Naive thymus-derived CD4-positive, alpha-beta T cell (primary cell): ENCODE data around the gene ZNF616. TPM values are rescaled to one million over a fixed set of nuclear protein-coding genes. Genes with fewer than 3 reads are reported as not detected.

Experiments
- ATAC-seq: fragments of 150-1000 bp; cut with Tn5 transposase; 2 replicates; pipeline ENCODE4 v1.10.0; 2021; ENCODE audit warnings: mild to moderate bottlenecking, moderate library complexity
- CTCF ChIA-PET: fragments of 350-600 bp; sonication (Branson Sonifier 250); formaldehyde crosslinking; loops from one replicate; lab custom pipeline; 2021; ENCODE audit warnings: antibody characterized with exemption; lab: Charles Lee
- POLR2A ChIA-PET: fragments of 350-600 bp; sonication (Branson Sonifier 250); formaldehyde crosslinking; loops from one replicate; lab custom pipeline; 2021; ENCODE audit warnings: antibody characterized with exemption, inconsistent platforms; lab: Charles Lee
- DNase-seq, 9 donors: peaks; one replicate each; pipeline versions ENCODE4 v3.0.0 to v3.0.0-alpha.2; 2020 to 2022; ENCODE audit warnings: mixed read lengths in 1 of 9
- H3K27ac ChIP-seq: one replicate; pipeline ENCODE4 v1.7.0; 2013; ENCODE audit warnings: mild to moderate bottlenecking, low read depth, low read length, moderate library complexity
- H3K27me3 ChIP-seq, 2 donors: one replicate each; pipeline ENCODE4 v1.7.0; 2013; ENCODE audit warnings: low read length in 2 of 2, mild to moderate bottlenecking in 2 of 2, moderate library complexity in 2 of 2; ENCODE audit not compliant: control insufficient read depth in 2 of 2, insufficient read depth in 2 of 2
- H3K36me3 ChIP-seq, 3 experiments: 1 replicate in 2 of 3; 2 replicates in 1 of 3; pipeline ENCODE4 v1.7.0; 2013; ENCODE audit warnings: low read length in 3 of 3, mild to moderate bottlenecking in 3 of 3, moderate library complexity in 1 of 3; ENCODE audit not compliant: insufficient read depth in 3 of 3, control insufficient read depth in 2 of 3
- H3K4me1 ChIP-seq, 2 donors: one replicate each; pipeline ENCODE4 v1.7.0; 2013; ENCODE audit warnings: low read length in 2 of 2, mild to moderate bottlenecking in 2 of 2, moderate library complexity in 1 of 2; ENCODE audit not compliant: control insufficient read depth in 2 of 2, insufficient read depth in 2 of 2
- H3K4me3 ChIP-seq: 2 replicates; pipeline ENCODE4 v1.7.0; 2013; ENCODE audit warnings: mild to moderate bottlenecking, low read length
- H3K9me3 ChIP-seq, 3 experiments: 1 replicate in 2 of 3; 2 replicates in 1 of 3; pipeline ENCODE4 v1.7.0; 2013; ENCODE audit warnings: low read length in 3 of 3; ENCODE audit not compliant: control insufficient read depth in 2 of 3
- H3K27ac Mint-ChIP-seq, 9 donors: one replicate each; pipeline ENCODE4 v1.8.0; 2020 to 2022; ENCODE audit warnings: mixed read lengths in 9 of 9, mild to moderate bottlenecking in 8 of 9, moderate library complexity in 5 of 9, inconsistent platforms in 2 of 9
- H3K27me3 Mint-ChIP-seq, 5 donors: one replicate each; pipeline ENCODE4 v1.8.0; 2021 to 2022; ENCODE audit warnings: mixed read lengths in 5 of 5, mild to moderate bottlenecking in 1 of 5
- H3K36me3 Mint-ChIP-seq, 5 donors: one replicate each; pipeline ENCODE4 v1.8.0; 2020 to 2022; ENCODE audit warnings: mixed read lengths in 5 of 5, mild to moderate bottlenecking in 3 of 5, inconsistent platforms in 1 of 5
- H3K4me1 Mint-ChIP-seq, 7 donors: one replicate each; pipeline ENCODE4 v1.8.0; 2020 to 2022; ENCODE audit warnings: mixed read lengths in 7 of 7, mild to moderate bottlenecking in 3 of 7, inconsistent platforms in 1 of 7
- H3K4me3 Mint-ChIP-seq, 10 donors: one replicate each; pipeline ENCODE4 v1.8.0; 2020 to 2022; ENCODE audit warnings: mild to moderate bottlenecking in 10 of 10, mixed read lengths in 10 of 10, moderate library complexity in 6 of 10, inconsistent platforms in 2 of 10
- H3K9me3 Mint-ChIP-seq, 11 donors: one replicate each; pipeline ENCODE4 v1.8.0; 2020 to 2022; ENCODE audit warnings: mixed read lengths in 11 of 11, mild to moderate bottlenecking in 4 of 11, inconsistent platforms in 1 of 11, moderate library complexity in 1 of 11
- intact Hi-C, 2 donors: fragments of 100-400 bp; cut with micrococcal nuclease; formaldehyde crosslinking; loops; one replicate each; pipeline ENCODE4 v1.15.1; 2023
- polyA plus RNA-seq, 2 donors: library from polyadenylated mRNA; unstranded; fragments of 300-500 nt; fragmentation: Illumina TruSeq; gene quantifications; one replicate each; pipeline ENCODE4 v1.2.3, GENCODE V29; 2021
- total RNA-seq, 6 experiments: library from RNA in 5 of 6; stranded (reverse) in 5 of 6; gene quantifications; 1 replicate in 5 of 6; 2 replicates in 1 of 6; pipeline ENCODE4 v1.2.3 and lab custom pipeline; 2021 to 2026

Gene ZNF616
- total and polyA plus RNA-seq, 7 experiments from 2014 or later: 2.8 to 18.5 (median 6.5) TPM

DNA sequence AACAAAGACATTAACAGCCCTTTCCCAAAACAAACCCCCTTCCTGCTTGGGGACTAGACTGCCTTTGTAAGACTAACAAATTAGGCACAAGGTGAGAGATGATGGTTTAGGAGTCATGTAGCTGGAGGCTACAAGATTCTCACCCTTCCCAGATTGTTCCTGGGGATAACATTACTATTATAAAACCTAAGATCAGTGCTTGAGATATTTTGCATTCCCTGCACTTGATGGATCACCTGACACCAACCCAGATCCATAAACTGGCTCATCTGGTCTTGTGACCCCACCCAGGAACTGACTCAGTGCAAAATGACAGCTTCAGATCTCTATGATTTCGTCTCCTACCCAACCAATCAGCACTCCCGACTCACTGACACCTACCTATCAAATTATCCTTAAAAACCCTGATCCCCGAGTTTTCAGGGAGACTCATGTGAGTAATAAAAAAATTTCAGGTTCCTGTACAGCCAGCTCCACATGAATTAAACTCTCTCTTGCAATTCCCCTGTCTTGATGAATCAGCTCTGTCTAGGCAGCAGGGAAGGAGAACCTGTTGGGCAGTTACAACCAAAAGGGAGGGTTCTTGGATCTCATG, 2.4 kb upstream of the ZNF616 start:
- Mint-ChIP-seq H3K27ac (peak overlapping the region in 2 of 9 donors; percentile 32 to 69), H3K4me3 (peak overlapping the region in 3 of 10 donors; percentile 3 to 52 (median 29)), H3K27me3 (no peaks in the 10 kb centered on the region), H3K4me1 (peaks cover 20 to 33% (median 29%) of the 10 kb centered on the region in 7 donors), H3K36me3 (peaks cover 0 to 39% (median 24%) of the 10 kb centered on the region in 5 donors), H3K9me3 (peaks cover 0 to 80% (median 16%) of the 10 kb centered on the region in 11 donors)
- ATAC-seq (no peak), DNase-seq (no peak)
- ChIA-PET CTCF (interaction anchor here (1.7 kb wide), 1 partner anchor 95 kb away, joined by 5 read pairs; no protein-coding TSS in a partner anchor), POLR2A (interaction anchor here (0.6 to 1.7 kb wide), 3 partner anchors 9 to 47 kb away, joined by 3 to 6 read pairs (median 3); partner anchors contain the start of gene PPP2R1A)
- Histone ChIP-seq H3K27me3 (no peaks in the 10 kb centered on the region), H3K4me1 (peaks cover 15 to 18% of the 10 kb centered on the region in 2 donors), H3K9me3 (peaks cover 0 to 15% (median 0%) of the 10 kb centered on the region in 3 experiments), H3K4me3 (no peak overlapping the region), H3K27ac (no peak overlapping the region), H3K36me3 (peaks cover 0 to 5% (median 0%) of the 10 kb centered on the region in 3 experiments)
- intact Hi-C loops: loop anchor here in 1 of 2 donors (5.0 kb wide), 2 partner anchors 385 to 495 kb away; partner anchors contain the start of genes ZNF808 and ZNF83

DNA sequence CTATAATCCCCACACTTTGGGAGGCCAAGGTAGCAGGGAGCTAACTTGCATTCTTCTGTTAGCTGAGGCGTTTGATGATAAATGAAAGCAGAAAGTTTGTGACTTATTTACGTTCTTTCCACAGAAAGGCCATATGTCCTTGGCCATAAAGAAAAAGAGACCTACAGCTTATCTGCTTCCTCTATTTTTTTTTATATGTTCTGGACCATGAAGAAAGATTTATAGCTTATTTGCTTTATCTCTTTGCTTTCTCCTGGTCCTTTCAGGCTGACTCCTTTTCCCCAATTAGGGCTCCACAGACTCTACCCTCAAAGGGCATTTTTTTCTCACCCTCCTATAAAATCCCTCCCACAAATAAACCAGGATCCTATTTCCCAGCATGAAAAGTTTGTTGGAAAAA, 1.5 kb upstream of the ZNF616 start:
- intact Hi-C loops: loop anchor here in 1 of 2 donors (5.0 kb wide), 2 partner anchors 386 to 496 kb away; partner anchors contain the start of genes ZNF808 and ZNF83
- peaks cover 0 to 47% (median 28%) of the 10 kb centered on the region in 5 donors for H3K36me3 Mint-ChIP-seq

DNA sequence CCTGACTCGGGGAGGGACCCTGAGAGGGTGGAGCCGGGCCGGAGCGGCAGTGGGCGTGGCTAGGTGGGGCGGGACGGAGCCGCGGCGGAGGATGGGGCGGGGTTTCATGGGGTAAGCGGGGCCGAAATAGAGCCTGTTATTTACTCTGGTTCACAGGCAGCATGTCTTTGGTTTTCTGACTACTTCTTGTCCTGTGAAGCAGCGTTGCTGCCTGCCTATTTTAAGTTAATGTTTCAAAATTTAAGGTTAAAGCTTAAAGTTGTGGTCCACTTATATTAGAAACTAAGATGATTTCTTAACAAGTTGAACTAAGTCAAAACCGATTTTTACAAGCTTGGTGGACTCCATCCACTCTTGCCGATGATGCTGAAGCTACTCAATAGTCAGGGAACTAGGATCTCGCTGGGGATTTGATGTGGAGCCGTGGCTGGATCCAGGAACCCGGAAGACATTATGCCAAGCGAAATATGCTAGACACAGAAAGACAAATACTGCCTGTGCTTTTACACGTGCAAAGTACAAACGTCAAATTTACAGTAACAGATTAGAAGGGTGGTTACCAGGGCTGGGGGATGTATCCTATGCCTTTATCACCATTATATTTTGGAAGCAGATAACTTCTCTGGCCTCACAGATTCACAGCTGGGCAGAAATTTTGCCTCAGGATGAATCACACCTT, 433 bp upstream of the ZNF616 start:
- H3K27ac ChIP-seq: peak overlapping the region; percentile 89
- ATAC-seq (peak; percentile 100), DNase-seq (peak in 3 of 9 donors; percentile 97 to 98 (median 98))
- peak overlapping the region; percentile 99 for H3K4me3 ChIP-seq
- H3K4me1 ChIP-seq: peaks cover 15 to 18% of the 10 kb centered on the region in 2 donors
- H3K27me3 ChIP-seq: no peaks in the 10 kb centered on the region
- H3K36me3 ChIP-seq: peaks cover 0 to 7% (median 0%) of the 10 kb centered on the region in 3 experiments
- H3K4me3 Mint-ChIP-seq: peak overlapping the region; percentile 92 to 99 (median 96)
- H3K4me1 Mint-ChIP-seq: peaks cover 20 to 41% (median 33%) of the 10 kb centered on the region in 7 donors
- H3K9me3 ChIP-seq: peaks cover 0 to 6% (median 0%) of the 10 kb centered on the region in 3 experiments
- POLR2A ChIA-PET: interaction anchor here (0.6 to 3.5 kb wide), 6 partner anchors 31 to 233 kb away, joined by 3 to 22 read pairs (median 6); partner anchors contain the start of genes PPP2R1A and ZNF836
- peak overlapping the region; percentile 88 to 98 (median 96) for H3K27ac Mint-ChIP-seq
- peaks cover 4 to 48% (median 34%) of the 10 kb centered on the region in 5 donors for H3K36me3 Mint-ChIP-seq
- intact Hi-C loops: loop anchor here (1.0 to 5.0 kb wide), 9 partner anchors 31 to 1255 kb away; partner anchors contain the start of genes ZNF841 (in 2 of the 2), ZNF480 (in 1 of the 2), ZNF765 (in 1 of the 2) and ZNF808 (in 1 of the 2)
- H3K27me3 Mint-ChIP-seq: no peaks in the 10 kb centered on the region
- H3K9me3 Mint-ChIP-seq: peaks cover 0 to 77% (median 10%) of the 10 kb centered on the region in 11 donors
- CTCF ChIA-PET: interaction anchor here (0.9 to 1.9 kb wide), 5 partner anchors 30 to 97 kb away, joined by 3 to 7 read pairs (median 4); partner anchors contain the start of gene ZNF836

More for the DNA sequence above, 1.5 kb upstream of the ZNF616 start:
- Histone ChIP-seq H3K36me3 (peaks cover 0 to 5% (median 0%) of the 10 kb centered on the region in 3 experiments), H3K4me3 (no peak overlapping the region), H3K9me3 (peaks cover 0 to 11% (median 0%) of the 10 kb centered on the region in 3 experiments), H3K27me3 (no peaks in the 10 kb centered on the region), H3K4me1 (peaks cover 15 to 18% of the 10 kb centered on the region in 2 donors), H3K27ac (no peak overlapping the region)
- peak overlapping the region in 4 of 9 donors; percentile 32 to 69 (median 54) for H3K27ac Mint-ChIP-seq
- no peaks in the 10 kb centered on the region for H3K27me3 Mint-ChIP-seq
- ATAC-seq: no peak
- POLR2A ChIA-PET: interaction anchor here (1.8 to 3.5 kb wide), 3 partner anchors 30 to 96 kb away, joined by 7 to 22 read pairs (median 15); partner anchors contain the start of genes PPP2R1A and ZNF836
- CTCF ChIA-PET: interaction anchor here (0.7 to 1.7 kb wide), 2 partner anchors 96 to 1285 kb away, joined by 4 to 5 read pairs; no protein-coding TSS in a partner anchor
- peak overlapping the region in 6 of 10 donors; percentile 4 to 52 (median 26) for H3K4me3 Mint-ChIP-seq
- peaks cover 20 to 37% (median 33%) of the 10 kb centered on the region in 7 donors for H3K4me1 Mint-ChIP-seq
- H3K9me3 Mint-ChIP-seq: peaks cover 0 to 80% (median 9%) of the 10 kb centered on the region in 11 donors
- no peak for DNase-seq

DNA sequence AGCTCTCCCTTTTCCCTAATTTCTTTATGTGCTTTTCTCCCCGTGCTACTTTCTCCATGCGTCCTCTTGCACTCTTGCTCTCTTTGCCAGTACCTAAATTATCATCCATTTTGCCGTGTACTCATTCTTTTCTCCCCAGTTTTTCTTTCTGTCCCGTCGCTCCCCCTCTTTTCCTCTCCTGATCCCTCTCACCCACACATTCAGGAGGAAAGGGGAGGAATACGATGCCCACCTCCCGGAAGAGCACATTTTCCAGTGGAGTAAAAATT, 821 bp downstream of the ZNF616 start:
- ChIA-PET POLR2A (interaction anchor here (1.5 to 3.5 kb wide), 3 partner anchors 33 to 98 kb away, joined by 7 to 22 read pairs (median 15); partner anchors contain the start of genes PPP2R1A and ZNF836), CTCF (interaction anchor here (1.2 to 2.7 kb wide), 4 partner anchors 37 to 109 kb away, joined by 3 to 31 read pairs (median 6); no protein-coding TSS in a partner anchor)
- Histone ChIP-seq H3K4me1 (peaks cover 15 to 18% of the 10 kb centered on the region in 2 donors), H3K27ac (peak overlapping the region; percentile 89), H3K4me3 (peak overlapping the region; percentile 99), H3K36me3 (peaks cover 0 to 19% (median 0%) of the 10 kb centered on the region in 3 experiments), H3K27me3 (no peaks in the 10 kb centered on the region), H3K9me3 (peaks cover 0 to 13% (median under 1%) of the 10 kb centered on the region in 3 experiments)
- H3K4me3 Mint-ChIP-seq: peak overlapping the region; percentile 92 to 99 (median 96)
- DNase-seq (peak in 3 of 9 donors; percentile 1 to 4 (median 2)), ATAC-seq (no peak)
- H3K36me3 Mint-ChIP-seq: peaks cover 8 to 55% (median 46%) of the 10 kb centered on the region in 5 donors
- H3K27me3 Mint-ChIP-seq: no peaks in the 10 kb centered on the region
- intact Hi-C loops: loop anchor here (1.0 to 2.0 kb wide), 10 partner anchors 32 to 964 kb away; partner anchors contain the start of genes ZNF766 (in 2 of the 2), ZNF160 (in 1 of the 2), ZNF350 (in 1 of the 2) and ZNF480 (in 1 of the 2)
- H3K4me1 Mint-ChIP-seq: peaks cover 20 to 44% (median 33%) of the 10 kb centered on the region in 7 donors
- peak overlapping the region; percentile 88 to 98 (median 96) for H3K27ac Mint-ChIP-seq
- peaks cover 0 to 79% (median 15%) of the 10 kb centered on the region in 11 donors for H3K9me3 Mint-ChIP-seq

DNA sequence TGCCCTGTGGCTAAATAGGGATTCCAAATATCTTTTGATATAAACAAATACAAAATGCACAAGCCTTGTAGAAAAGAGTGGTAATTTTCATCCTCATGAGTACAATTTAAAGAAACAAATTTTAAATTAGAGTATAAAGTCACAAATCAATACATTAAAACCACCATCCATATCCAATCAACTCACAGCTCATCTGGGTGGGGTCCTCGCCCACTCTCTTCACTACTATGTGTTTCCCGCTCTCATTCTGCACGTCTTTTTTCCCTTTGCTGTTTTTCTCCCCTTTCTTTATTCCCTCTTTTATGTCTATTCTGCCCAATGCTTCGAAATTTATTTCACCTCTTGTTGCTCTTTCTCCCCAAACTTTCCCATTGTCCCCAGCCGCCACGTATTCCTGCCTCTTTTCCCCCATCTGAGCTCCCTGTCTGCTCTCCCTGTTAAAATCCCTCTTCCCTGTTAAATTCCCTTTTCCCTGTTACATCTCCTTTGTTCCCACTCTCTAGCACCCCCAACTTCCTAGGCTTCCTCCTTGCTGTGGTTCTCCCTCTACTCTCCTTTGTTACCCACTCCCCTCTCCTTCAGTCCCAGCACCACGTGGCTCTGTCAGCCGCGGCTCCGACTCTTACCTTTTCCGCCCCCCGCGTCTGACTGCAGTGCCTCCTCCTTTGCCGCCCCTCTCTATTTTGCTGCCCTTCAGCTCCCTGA, 1.3 kb downstream of the ZNF616 start:
- H3K36me3 Mint-ChIP-seq: peaks cover 8 to 59% (median 49%) of the 10 kb centered on the region in 5 donors
- H3K36me3 ChIP-seq: peaks cover 0 to 19% (median 0%) of the 10 kb centered on the region in 3 experiments
- ChIA-PET POLR2A (interaction anchor here (1.5 to 3.5 kb wide), 3 partner anchors 33 to 99 kb away, joined by 7 to 22 read pairs (median 15); partner anchors contain the start of genes PPP2R1A and ZNF836), CTCF (interaction anchor here (0.5 to 2.7 kb wide), 4 partner anchors 37 to 110 kb away, joined by 3 to 31 read pairs (median 4); no protein-coding TSS in a partner anchor)
- H3K27me3 ChIP-seq: no peaks in the 10 kb centered on the region
- peak overlapping the region; percentile 99 for H3K4me3 ChIP-seq
- no peak for ATAC-seq
- H3K9me3 ChIP-seq: peaks cover 0 to 18% (median 4%) of the 10 kb centered on the region in 3 experiments
- peak in 3 of 9 donors; percentile 2 to 24 (median 2) for DNase-seq
- H3K9me3 Mint-ChIP-seq: peaks cover 0 to 83% (median 18%) of the 10 kb centered on the region in 11 donors
- H3K27ac ChIP-seq: peak overlapping the region; percentile 89
- H3K4me1 Mint-ChIP-seq: peaks cover 20 to 44% (median 33%) of the 10 kb centered on the region in 7 donors
- H3K27me3 Mint-ChIP-seq: no peaks in the 10 kb centered on the region
- peaks cover 15 to 18% of the 10 kb centered on the region in 2 donors for H3K4me1 ChIP-seq
- peak overlapping the region; percentile 88 to 98 (median 96) for H3K27ac Mint-ChIP-seq
- intact Hi-C loops: loop anchor here in 1 of 2 donors (2.0 kb wide), 1 partner anchor 964 kb away; the partner anchor contains the start of gene ZNF160
- peak overlapping the region; percentile 92 to 99 (median 96) for H3K4me3 Mint-ChIP-seq
